Putamen (tissue), 1 donor: ENCODE measurements around the gene PSME3IP1.

ENCODE experiments used
- DNase-seq: peaks from one replicate; pipeline ENCODE4 v3.0.0-alpha.2; 2016; ENCODE audit warnings: low spot score

PSME3IP1 gene

GRCh38 chr16:57167538-57167937 lies 18.3 kb downstream of the PSME3IP1 start:
- DNase-seq = no peak

- no peak for DNase-seq
Observed at GRCh38 chr16:57166951-57167350, 18.9 kb downstream of the PSME3IP1 start.

- DNase-seq = no peak
Observed at GRCh38 chr16:57166451-57166850, 19.4 kb downstream of the PSME3IP1 start.

- no peak for DNase-seq
Observed at GRCh38 chr16:57165938-57166337, 19.9 kb downstream of the PSME3IP1 start.

- no peak for DNase-seq
Observed at GRCh38 chr16:57165483-57165882, 20.4 kb downstream of the PSME3IP1 start.

GRCh38 chr16:57163842-57164241 lies 22.0 kb downstream of the PSME3IP1 start:
- DNase-seq = no peak

- no peak for DNase-seq
Observed at GRCh38 chr16:57159447-57159846, 26.4 kb downstream of the PSME3IP1 start.

GRCh38 chr16:57157533-57157932 lies 28.3 kb downstream of the PSME3IP1 start:
- no peak for DNase-seq

GRCh38 chr16:57156351-57156703 lies 29.5 kb downstream of the PSME3IP1 start:
- no peak for DNase-seq

- DNase-seq = no peak
Observed at GRCh38 chr16:57155702-57156350, 30.0 kb downstream of the PSME3IP1 start.

- no peak for DNase-seq
Observed at GRCh38 chr16:57153841-57154240, 32.0 kb downstream of the PSME3IP1 start.

- DNase-seq = no peak
Observed at GRCh38 chr16:57152096-57153093, 33.4 kb downstream of the PSME3IP1 start.

- DNase-seq = no peak
Observed at GRCh38 chr16:57151369-57151768, 34.5 kb downstream of the PSME3IP1 start.

- no peak for DNase-seq
Observed at GRCh38 chr16:57150682-57151330, 35.0 kb downstream of the PSME3IP1 start.

- DNase-seq = no peak
Observed at GRCh38 chr16:57149391-57149790, 36.4 kb downstream of the PSME3IP1 start.

- DNase-seq = no peak
Observed at GRCh38 chr16:57148481-57148880, 37.4 kb downstream of the PSME3IP1 start.

- DNase-seq = no peak
Observed at GRCh38 chr16:57147381-57148221, 38.2 kb downstream of the PSME3IP1 start.

- DNase-seq = no peak
Observed at GRCh38 chr16:57146735-57147134, 39.1 kb downstream of the PSME3IP1 start.

GRCh38 chr16:57146040-57146647 lies 39.7 kb downstream of the PSME3IP1 start:
- no peak for DNase-seq

GRCh38 chr16:57145046-57146021 lies 40.5 kb downstream of the PSME3IP1 start:
- DNase-seq = no peak
